GM21526 (cell line): ENCODE results near the gene MAD2L2.
"Not testable (repeated sequence)": the region's sequence is repeated elsewhere in the genome, so short reads cannot be mapped to it uniquely, and the experiment has no call there.

Experiments
- ATAC-seq: cut with Tn5 transposase; IDR thresholded peaks from one replicate; pipeline ENCODE4 v1.9.1; 2021; ENCODE audit warnings: moderate library complexity; ENCODE audit not compliant: unreplicated experiment, low FRiP score

The MAD2L2 gene

DNA sequence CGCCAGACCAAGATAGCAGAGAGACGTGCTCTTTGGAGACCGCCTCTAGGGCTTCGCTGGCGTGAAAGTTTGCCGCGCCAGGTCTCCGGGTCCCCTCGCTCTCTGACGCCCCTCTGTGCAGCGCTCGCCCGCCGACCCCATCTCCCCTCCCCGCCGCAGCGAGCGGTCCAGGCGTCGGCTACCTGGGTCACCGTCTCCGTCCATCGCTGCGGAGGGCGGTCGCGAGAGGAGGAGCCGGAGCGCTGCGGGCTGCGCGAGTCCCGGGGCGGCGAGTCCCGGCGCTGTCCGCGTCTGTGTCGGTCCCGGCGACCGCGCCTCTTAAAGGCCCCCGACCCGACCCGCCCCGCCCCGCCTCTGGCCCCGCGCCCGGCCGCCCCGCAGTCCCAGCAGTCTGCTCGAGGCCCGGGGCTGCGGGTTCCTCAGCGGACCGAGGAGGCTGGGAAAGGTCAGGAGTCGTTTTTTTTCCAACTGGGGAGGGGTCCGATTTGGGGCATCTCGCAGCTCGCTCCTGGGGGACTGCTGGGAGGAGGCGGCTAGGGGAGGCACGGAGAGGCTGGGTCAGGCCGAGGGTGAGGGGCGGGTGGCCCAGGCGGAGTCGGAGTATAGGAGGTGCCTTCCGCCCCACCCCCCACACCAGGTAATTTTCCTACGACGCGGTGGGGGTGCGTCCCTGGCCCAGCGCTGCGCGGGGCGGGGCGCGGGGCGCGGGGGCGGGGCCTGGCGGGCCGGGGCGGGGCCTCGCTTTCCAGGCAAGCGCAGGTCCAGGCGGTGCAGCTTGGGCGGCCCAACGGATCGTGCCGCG lies 26.6 kb downstream of the MAD2L2 start, which contains the start of the genes FBXO2 and FBXO44:
FBXO2 (minus strand) TSS at position 293 of the 802 bp plus-strand sequence; CDS start at position 204, 89 bp downstream.
FBXO44 (plus strand) TSS at position 741 of the 802 bp plus-strand sequence. CDS start 959 bp downstream, outside the sequence.
- no peak for ATAC-seq

DNA sequence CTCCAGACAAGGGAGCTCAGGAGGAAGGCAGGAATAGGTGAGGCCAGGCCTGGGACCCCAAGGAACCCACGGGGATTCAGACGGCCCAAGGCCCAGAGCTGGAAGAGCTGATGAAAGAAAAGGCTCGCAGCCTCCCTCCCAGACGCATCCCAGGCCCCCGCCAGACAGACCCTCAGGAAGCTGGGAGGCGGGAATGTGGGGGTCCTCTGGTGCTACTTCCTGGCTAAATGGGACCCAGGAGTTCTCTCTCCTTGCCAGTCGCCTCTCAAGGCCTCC lies 27.1 kb downstream of the MAD2L2 start:
- ATAC-seq, result no peak

DNA sequence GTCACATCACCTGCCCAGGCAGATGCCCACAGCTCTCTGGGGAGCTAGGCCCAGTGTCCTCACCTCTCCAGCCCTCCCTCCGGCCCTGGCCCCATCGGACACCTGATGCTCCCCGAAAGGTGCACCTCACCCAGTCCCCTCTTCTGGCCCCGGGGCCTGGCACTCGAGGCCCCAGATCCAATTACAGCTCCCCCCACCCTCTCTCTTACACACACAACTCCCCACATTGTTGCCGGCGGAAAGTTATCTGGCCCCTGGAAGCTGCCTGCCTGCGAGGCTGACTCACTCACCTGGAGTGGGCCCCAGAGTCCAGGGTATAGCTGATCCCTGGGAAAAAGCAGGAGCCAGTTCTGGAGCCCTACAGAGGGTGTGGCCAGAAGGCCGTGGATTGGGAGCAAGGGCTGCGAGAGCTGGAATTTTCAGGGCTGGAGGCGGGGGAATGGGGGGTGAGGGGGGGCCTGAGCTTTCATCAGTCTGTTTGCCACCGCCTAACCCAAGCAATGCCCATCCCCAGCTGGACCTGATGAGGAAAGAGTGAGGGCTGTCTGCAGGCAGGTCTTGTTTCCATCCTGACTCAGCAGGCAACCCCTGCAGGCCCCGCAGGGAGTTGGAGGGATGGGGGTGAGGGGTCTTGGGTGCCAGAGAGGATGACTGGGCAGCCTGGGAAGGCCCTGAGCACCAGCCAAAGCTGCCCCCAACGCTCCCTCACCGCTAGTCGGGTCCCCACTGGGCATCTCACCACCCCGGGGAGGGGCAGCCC lies 27.7 kb downstream of the MAD2L2 start:
- ATAC-seq, result no peak

DNA sequence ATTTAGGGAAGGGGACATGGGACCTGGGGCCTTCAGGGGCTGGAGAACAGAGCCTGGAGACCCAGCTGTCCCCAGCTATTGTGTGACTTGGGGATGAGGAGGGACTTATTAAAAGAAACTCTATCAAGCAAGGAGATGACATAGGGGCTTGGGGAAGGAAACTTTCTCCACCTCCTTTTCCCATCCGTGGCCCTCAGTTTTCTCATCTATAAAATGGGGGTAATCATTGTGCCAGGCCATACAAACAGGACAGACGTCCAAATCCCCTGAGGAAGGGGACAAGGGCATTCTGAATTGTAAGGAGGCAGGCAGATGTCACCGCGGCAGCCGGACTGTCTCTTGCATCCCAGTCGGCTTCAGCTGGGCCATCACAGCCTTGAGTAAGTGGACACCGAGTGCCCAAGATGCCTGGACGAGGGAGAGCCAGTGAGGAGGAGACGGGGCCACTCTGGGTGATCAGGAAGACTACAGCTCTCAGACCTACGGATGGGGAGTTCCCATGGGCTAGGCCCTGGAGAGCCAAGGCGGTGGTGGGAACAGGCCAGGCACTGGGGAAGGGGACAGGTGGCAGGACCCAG lies 28.7 kb downstream of the MAD2L2 start:
- ATAC-seq, result no peak

DNA sequence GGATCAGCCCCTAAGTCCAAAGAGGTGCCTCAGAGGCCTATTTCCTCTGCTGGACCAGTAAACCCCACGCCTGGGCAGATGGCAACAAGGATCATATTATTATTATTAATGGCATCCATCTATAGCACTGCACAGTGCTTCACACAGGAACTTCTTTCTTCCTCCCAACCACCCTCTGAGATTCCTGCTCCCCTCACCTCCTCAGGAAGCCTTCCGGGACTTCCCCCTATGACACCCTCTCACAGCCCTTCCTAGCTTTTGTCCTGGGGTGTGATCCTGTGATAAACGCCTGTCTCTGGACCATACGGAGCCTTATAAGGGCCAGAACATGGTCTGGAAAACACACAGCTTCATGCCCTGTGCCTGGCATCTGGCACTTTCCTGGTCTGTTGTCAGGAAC lies 29.9 kb downstream of the MAD2L2 start:
- ATAC-seq, result no peak

DNA sequence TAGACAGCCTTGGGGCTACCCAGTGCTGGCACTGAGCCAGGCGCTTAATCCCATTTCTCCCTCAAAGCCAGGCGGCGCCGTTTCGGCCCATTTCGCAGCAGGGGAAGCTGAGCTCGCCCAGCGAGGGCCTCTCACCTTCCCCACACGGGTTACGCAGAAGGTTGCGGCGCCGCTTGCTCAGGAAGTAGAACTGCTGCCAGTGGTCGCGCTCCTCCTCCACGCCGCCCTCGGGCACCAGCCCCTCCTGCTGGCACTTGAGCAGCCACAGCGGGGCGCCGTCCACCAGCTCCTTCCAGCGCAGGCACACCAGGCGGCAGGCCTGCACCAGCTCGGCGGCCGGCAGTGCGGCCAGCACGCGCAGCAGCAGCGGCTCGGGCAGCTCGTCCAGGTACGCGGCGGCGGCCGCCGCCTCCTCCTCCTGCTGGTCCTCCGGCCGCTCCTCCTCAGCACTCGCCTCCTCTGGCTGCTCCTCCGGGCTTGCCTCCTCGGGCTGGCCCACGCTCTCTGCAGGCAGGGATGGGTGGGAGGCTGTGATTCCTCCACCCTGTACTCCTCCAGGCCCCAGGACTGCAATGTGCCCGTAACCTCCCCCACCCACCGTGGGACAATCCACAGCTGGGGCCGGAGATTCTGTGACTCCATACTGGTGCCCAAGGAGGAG lies 30.5 kb downstream of the MAD2L2 start:
- no peak for ATAC-seq

DNA sequence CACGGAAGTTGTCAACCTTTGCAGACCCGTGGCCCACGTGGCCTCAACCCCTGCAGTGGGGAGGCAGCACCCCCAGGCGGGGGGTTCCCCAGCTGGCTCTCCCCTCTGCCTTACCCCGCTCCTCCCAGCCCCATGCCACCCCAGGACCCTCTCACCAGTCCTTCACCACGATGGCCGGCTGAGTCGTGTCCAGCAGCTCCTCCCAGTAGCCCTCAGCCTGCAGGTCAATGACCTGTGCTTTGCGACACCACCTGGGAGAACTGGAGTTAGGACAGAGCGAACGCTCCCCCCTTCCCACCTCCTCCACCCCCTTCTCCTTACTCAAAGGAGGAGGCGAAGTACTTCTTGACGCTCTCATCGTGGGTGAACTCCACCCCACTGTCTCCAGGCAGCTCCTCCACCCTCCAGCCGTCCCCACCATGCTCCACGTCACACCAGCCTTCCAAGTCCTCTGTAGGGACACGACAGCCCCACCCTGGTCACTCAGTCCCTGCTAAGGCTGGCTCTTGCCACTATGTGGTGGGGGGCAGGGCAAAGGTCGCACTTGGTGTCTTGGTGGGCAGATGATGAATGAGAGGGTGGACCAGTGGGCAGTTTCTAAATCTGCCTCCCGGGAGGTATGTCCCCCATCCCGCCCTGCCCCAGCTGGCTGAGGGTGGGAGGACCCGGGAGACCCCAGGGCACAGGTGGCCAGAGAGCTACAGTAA lies 31.2 kb downstream of the MAD2L2 start:
- no peak for ATAC-seq

DNA sequence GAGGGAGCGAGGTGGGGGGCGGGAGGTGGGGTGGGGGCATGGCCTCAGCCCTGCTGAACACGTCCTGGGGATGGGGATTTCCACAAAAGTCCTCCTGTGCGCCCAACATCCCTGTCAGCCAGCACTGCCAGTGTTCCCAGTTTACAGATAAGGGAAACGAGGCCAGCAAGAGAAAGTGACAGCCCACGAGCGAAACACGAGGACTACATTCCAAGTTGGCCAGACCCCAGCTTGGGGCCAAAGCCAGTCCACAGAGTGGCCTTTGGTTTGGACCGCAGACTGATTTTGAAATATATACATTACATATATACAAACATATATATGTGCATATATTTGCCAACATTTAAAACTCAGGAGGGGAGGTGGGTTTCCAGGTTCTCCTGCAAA lies 31.7 kb downstream of the MAD2L2 start:
- no peak for ATAC-seq

DNA sequence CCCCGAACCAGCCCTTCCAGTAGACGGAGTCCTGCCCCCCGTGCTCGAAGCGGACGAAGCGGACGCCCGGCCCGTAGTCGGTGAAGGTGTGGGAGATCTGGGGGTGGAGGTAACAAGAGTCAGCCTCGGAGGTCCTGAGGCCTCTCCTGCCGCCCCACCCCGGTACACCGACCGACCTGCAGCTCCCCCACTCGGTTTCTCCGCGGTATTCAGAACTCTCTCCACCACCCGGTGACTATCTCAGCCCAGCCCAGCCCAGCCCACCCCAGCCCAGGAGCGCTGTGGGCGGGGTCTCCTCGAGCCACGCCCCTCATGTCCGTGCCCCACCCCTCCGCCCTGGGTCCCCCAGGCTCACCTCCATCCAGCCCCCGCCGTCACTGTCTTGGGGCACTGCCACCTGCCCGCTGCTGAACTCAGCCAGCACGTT lies 32.2 kb downstream of the MAD2L2 start:
- ATAC-seq, result no peak

DNA sequence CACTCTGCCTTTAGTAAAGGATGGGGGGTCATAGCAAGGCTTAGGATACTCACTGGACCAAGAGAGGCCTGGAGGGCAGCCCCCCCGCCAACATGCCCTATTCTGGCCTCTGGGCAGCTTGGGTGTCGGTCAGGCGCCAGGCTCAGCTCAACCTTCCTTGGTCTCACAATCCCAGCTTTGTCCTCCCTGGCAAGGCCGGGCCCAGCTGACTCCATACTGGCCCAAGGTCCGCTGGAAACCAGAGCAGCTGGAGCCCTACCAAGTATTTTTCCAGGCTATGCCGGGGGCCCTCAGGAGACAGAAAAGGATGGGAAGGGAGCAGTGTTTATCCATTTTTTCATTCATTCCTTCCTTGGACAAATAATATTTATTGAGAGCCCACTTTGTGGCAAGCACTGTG lies 32.9 kb downstream of the MAD2L2 start:
- ATAC-seq, result no peak

DNA sequence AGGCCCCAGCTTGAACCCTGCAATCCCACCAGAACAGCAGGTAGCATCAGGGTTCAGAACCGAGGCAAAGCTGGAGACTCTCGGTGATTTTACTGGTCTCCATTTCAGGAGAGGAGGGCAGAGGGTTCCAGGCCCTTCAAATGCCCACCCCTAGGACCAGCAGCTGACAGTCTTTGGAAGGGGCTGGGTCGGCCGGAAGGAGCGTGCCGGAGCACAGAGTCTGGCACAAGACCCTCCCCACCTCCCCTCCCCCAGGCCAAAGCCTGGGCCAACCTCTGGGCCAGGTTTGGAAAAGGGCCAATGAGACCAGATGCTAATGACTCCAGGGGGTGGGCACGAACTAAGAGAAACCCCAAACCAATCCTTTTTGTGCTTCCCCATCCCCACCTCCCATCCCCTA lies 33.6 kb downstream of the MAD2L2 start:
- ATAC-seq, result no peak

DNA sequence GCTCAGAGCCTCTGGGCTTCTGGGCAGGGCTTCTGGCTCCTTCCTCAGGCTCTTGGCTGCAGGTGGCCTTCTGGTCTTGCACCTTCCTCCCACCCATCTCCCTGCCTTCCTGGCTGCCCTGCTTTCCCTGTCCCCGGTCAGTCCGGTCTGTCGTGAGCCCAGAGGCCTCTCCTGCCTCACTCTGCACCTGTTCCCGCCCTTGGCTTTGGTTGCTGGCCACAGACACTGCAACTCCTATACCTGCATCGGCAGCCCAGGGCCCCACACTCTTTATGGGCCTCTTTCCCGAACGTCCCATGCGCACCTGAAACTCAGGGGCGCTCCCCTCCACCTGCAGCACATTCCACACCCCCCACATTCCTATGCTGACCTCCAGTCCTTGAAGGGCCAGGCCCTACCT lies 34.6 kb downstream of the MAD2L2 start:
- no peak for ATAC-seq

DNA sequence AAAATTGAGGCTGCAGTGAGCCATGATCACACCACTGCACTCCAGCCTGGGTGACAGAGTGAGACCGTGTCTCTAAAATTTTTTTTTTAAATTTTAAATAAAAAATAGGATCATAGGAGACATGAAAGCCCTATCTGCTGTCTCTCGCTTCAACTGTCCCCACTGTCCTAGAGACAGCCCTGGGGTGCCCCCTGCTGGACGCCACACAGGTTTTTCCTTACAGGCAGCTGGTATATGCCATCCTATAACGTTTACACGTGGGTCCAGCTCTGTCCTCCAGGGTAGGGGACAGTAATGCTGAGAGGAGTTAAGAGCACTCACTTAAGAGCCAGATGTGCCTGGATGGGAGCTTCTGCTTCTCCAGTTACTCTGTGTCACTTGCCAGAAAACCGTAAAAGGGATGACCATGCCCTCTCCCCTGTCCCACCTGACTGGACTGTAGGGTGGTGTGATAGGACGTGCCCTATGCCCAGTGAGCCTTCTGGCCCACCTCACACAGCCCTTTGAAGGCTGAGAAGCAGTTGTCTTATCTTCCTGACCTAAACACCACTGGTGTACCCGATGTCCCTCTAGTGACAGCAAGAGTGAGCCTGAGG lies 35.2 kb downstream of the MAD2L2 start:
- ATAC-seq, result no peak

DNA sequence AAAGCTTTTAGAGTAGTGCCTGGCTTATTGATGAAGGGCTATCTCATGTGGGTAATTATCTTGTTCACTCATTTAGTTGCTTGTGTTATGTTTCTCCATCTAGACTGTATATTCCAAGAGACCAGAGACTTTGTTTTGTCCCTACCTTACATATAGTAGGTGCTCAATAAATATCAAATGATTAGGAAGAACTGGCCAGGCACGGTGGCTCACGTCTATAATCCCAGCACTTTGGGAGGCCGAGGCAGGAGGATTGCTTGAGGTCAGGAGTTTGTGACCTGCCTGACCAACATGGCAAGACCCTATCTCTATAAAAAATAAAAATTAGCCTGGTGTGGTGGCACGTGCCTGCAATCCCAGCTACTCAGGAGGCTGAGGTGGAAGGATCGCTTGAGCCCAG lies 35.7 kb downstream of the MAD2L2 start:
- ATAC-seq, result no peak

DNA sequence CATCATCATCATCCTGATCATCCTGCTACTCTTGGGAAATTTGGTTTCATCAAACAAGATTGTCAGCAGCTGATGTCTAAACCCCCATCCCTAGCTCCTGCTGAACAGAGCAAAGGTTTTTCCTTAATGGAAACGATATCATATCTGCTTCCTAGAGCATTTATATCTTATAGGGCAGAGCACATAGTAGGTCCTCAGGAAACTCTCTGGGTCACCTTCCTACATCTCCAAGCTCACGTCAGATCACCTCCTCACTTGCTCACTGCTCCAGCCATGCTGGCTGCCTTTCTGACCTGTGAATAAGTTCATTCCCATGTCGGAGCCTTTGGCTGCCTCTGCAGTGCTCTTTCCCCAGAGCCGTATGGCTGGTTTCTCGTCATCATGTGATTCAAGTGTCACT lies 37.2 kb downstream of the MAD2L2 start:
- no peak for ATAC-seq

DNA sequence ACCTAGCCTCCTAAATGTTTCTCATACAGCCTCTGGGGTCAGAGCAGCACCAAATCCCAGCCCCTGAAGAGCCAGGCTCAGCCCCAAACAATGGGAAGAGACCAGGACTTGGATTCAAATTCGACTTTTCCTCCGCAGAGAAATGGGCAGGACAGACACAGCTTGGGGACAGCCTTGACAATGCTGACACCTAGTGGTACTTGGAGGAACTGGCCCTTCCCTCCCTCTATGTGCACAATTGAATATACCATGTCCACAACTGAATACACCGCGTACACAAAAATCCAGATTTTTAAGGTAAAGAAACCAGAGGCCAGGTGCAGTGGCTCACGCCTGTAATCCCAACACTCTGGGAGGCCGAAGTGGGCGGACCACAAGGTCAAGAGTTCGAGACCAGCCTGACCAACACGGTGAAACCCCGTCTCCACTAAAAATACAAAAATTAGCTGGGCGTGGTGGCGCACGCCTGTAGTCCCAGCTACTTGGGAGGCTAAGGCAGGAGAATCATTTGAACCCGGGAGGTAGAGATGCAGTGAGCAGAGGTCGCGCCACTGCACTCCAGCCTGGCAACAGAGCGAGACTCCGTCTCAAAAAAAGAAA lies 38.4 kb downstream of the MAD2L2 start:
- ATAC-seq, result not testable (repeated sequence)

DNA sequence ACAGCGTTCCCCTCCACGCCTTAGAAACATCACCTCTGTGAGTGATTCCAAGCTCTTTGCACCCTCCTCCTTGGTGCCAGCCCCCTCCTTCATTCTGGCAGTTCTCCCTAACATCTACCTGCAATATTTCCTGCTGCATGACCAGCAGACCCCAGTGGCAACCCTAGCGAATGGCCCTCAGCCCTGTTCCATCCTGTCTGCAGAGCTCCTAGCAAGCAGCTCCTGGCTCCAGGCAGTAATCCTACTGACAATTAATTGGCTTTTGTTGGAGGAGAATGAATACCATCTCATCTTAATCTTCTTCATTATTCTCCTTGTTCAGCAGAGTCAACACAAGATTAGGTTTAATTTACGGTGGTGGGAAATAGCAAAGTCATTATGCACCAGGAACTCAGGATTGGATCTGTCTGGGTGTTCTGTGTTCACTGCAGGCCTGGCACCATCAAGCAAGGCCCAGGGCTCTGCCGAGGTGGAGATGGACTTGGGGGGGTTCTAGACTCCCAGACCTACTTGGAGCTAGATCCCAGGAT lies 39.1 kb downstream of the MAD2L2 start:
- ATAC-seq, result no peak

DNA sequence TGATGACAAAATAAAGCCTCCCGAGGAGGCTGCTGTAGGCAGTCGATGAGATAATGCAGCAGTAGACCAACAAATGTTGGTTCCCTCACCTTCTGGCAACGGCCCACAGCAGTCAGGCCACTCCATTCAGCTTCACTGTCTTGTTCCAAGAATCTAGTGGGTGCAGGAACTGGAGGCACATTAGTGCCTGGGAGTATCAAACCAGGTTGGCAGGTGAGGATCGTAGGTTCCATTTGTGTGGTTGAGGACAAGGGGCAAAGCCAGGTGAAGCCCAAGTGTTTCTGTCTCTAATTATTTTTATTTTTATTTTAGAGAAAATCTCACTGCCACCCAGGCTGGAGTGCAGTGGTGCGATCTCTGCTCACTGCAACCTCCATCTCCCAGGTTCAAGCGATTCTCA lies 40.0 kb downstream of the MAD2L2 start:
- ATAC-seq, result no peak

DNA sequence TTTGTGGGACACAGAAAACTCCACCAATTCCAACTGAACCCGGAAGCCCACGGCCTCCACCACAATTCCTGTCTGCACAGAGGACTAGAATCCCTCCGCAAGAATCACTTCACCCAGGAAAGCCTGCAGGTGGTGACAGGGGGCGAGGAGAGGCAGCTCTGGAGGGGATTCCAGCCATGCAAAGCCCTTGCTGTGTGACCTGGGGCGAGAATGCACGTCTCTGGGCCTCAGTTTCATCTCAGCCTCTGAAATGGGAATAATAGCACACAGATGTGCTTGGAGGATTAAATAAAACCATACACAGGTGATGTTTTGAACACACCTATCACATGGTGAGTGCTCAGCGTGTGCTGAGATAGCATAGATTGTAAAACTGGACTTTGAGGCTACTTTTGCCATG lies 40.8 kb downstream of the MAD2L2 start:
- ATAC-seq, result no peak
